Endodermal cell (in vitro differentiated cells): Measurements from ENCODE around the gene AHSG. TPM values are rescaled to one million over a fixed set of nuclear protein-coding genes. Genes with fewer than 3 reads are reported as not detected.

ENCODE experiments used
- DNase-seq: peaks from one replicate; pipeline ENCODE4 v3.0.0-alpha.2; 2017
- H3K27ac ChIP-seq: 2 replicates; pipeline ENCODE4 v1.5.1; 2013; ENCODE audit warnings: mild to moderate bottlenecking, low read depth, low read length, moderate library complexity
- H3K27me3 ChIP-seq: 2 replicates; pipeline ENCODE4 v1.6.1; 2013; ENCODE audit warnings: mild to moderate bottlenecking, low read length, moderate library complexity; ENCODE audit not compliant: insufficient read depth, control insufficient read depth, poor library complexity, severe bottlenecking
- H3K36me3 ChIP-seq: 2 replicates; pipeline ENCODE4 v1.7.0; 2013; ENCODE audit warnings: mild to moderate bottlenecking, low read length, moderate library complexity; ENCODE audit not compliant: control insufficient read depth, insufficient read depth
- H3K4me1 ChIP-seq: one replicate; pipeline ENCODE4 v1.7.0; 2013; ENCODE audit warnings: low read length; ENCODE audit not compliant: control insufficient read depth, insufficient read depth
- H3K4me3 ChIP-seq: 2 replicates; pipeline ENCODE4 v1.5.1; 2013; ENCODE audit warnings: mild to moderate bottlenecking, low read length, moderate library complexity
- H3K9ac ChIP-seq: 2 replicates; pipeline ENCODE4 v1.6.1; 2013; ENCODE audit warnings: mild to moderate bottlenecking, low read length, moderate library complexity; ENCODE audit not compliant: poor library complexity, severe bottlenecking; ENCODE audit errors: extremely low read depth
- H3K9me3 ChIP-seq: 2 replicates; pipeline ENCODE4 v1.6.1; 2013; ENCODE audit warnings: mild to moderate bottlenecking, low read length, moderate library complexity; ENCODE audit not compliant: control insufficient read depth
- H3K27ac Mint-ChIP-seq: 2 replicates; pipeline ENCODE4 v1.8.0; 2020; ENCODE audit warnings: mixed read lengths
- H3K27me3 Mint-ChIP-seq: 2 replicates; pipeline ENCODE4 v1.8.0; 2021; ENCODE audit warnings: mild to moderate bottlenecking, mixed read lengths; ENCODE audit not compliant: insufficient read depth
- H3K36me3 Mint-ChIP-seq: 2 replicates; pipeline ENCODE4 v1.8.0; 2020; ENCODE audit warnings: low read depth, mixed read lengths
- H3K4me1 Mint-ChIP-seq: 2 replicates; pipeline ENCODE4 v1.8.0; 2020; ENCODE audit warnings: mixed read lengths
- H3K4me3 Mint-ChIP-seq: 2 replicates; pipeline ENCODE4 v1.8.0; 2020; ENCODE audit warnings: mild to moderate bottlenecking, moderate library complexity, mixed read lengths
- H3K9me3 Mint-ChIP-seq: 2 replicates; pipeline ENCODE4 v1.8.0; 2020; ENCODE audit warnings: mild to moderate bottlenecking, mixed read lengths
- WGBS, 2 experiments: methylation state at CpG; one replicate each; pipeline versions ENCODE4 v1.1.5 to v1.1.7; 2013; ENCODE audit warnings: missing lambda C conversion rate in 2 of 2, mixed read lengths in 1 of 2; ENCODE audit not compliant: insufficient coverage in 1 of 2, insufficient read length in 1 of 2; 5-methylcytosine and 5-hydroxymethylcytosine counted together
- total RNA-seq, 2 donors: library from RNA; stranded (reverse); fragmentation: NEBNext Ultra II Directional in 1 of 2; extraction: Animal tissue kit (Norgen Biotek cat#: 25700) in 1 of 2; gene quantifications; 2 replicates in 1 of 2; 3 replicates in 1 of 2; pipeline ENCODE4 v1.2.1, GENCODE V29; 2021
- TF ChIP-seq, protein P1 (sequence below): fragments of 200-600 bp; sonication (generic); conservative IDR thresholded peaks from 2 replicates; pipeline ENCODE4 v1.5.0; 2021; ENCODE audit warnings: antibody characterized with exemption, mild to moderate bottlenecking

AHSG gene
- total RNA-seq, 2 donors from 2014 or later = not detected

- H3K9me3 Mint-ChIP-seq = no peaks in the 10 kb centered on the region
- no peak overlapping the region for H3K27ac Mint-ChIP-seq
- no peak overlapping the region for H3K9ac ChIP-seq
- H3K27me3 ChIP-seq = no peaks in the 10 kb centered on the region
- TF ChIP-seq, protein P1, sequence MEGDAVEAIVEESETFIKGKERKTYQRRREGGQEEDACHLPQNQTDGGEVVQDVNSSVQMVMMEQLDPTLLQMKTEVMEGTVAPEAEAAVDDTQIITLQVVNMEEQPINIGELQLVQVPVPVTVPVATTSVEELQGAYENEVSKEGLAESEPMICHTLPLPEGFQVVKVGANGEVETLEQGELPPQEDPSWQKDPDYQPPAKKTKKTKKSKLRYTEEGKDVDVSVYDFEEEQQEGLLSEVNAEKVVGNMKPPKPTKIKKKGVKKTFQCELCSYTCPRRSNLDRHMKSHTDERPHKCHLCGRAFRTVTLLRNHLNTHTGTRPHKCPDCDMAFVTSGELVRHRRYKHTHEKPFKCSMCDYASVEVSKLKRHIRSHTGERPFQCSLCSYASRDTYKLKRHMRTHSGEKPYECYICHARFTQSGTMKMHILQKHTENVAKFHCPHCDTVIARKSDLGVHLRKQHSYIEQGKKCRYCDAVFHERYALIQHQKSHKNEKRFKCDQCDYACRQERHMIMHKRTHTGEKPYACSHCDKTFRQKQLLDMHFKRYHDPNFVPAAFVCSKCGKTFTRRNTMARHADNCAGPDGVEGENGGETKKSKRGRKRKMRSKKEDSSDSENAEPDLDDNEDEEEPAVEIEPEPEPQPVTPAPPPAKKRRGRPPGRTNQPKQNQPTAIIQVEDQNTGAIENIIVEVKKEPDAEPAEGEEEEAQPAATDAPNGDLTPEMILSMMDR = no peak
- DNase-seq = no peak
- no peak overlapping the region for H3K4me3 Mint-ChIP-seq
- H3K36me3 Mint-ChIP-seq = no peaks in the 10 kb centered on the region
- no peaks in the 10 kb centered on the region for H3K36me3 ChIP-seq
- no peak overlapping the region for H3K4me3 ChIP-seq
- H3K27ac ChIP-seq = no peak overlapping the region
- no peaks in the 10 kb centered on the region for H3K4me1 ChIP-seq
- 82 to 92% methylated on average over 7 to 12 of the region's 12 CpGs for WGBS, 2 experiments
- H3K4me1 Mint-ChIP-seq = peaks cover 5% of the 10 kb centered on the region
- H3K9me3 ChIP-seq = no peaks in the 10 kb centered on the region
- peaks cover 5% of the 10 kb centered on the region for H3K27me3 Mint-ChIP-seq
Observed at GRCh38 chr3:186599142-186599784, 13.6 kb upstream of the AHSG start.

GRCh38 chr3:186599785-186600166 is 13.1 kb upstream of the AHSG start:
- TF ChIP-seq, protein P1 = no peak
- Histone ChIP-seq H3K4me3 (no peak overlapping the region), H3K36me3 (no peaks in the 10 kb centered on the region), H3K9ac (no peak overlapping the region), H3K4me1 (peaks cover 2% of the 10 kb centered on the region), H3K9me3 (no peaks in the 10 kb centered on the region), H3K27me3 (no peaks in the 10 kb centered on the region), H3K27ac (no peak overlapping the region)
- peaks cover 5% of the 10 kb centered on the region for H3K27me3 Mint-ChIP-seq
- no peaks in the 10 kb centered on the region for H3K9me3 Mint-ChIP-seq
- H3K4me1 Mint-ChIP-seq = peaks cover 7% of the 10 kb centered on the region
- 89 to 94% methylated on average over 2 of the region's 2 CpGs for WGBS, 2 experiments
- no peak overlapping the region for H3K4me3 Mint-ChIP-seq
- no peaks in the 10 kb centered on the region for H3K36me3 Mint-ChIP-seq
- DNase-seq = no peak
- H3K27ac Mint-ChIP-seq = no peak overlapping the region

- Histone ChIP-seq H3K4me3 (no peak overlapping the region), H3K36me3 (no peaks in the 10 kb centered on the region), H3K27ac (no peak overlapping the region), H3K9ac (no peak overlapping the region), H3K4me1 (peaks cover 2% of the 10 kb centered on the region), H3K27me3 (no peaks in the 10 kb centered on the region), H3K9me3 (no peaks in the 10 kb centered on the region)
- Mint-ChIP-seq H3K4me1 (peaks cover 11% of the 10 kb centered on the region), H3K4me3 (no peak overlapping the region), H3K27ac (no peak overlapping the region), H3K9me3 (no peaks in the 10 kb centered on the region), H3K27me3 (peaks cover 5% of the 10 kb centered on the region), H3K36me3 (no peaks in the 10 kb centered on the region)
- TF ChIP-seq, protein P1 = no peak
- WGBS, 2 experiments = 89 to 100% methylated on average over 2 to 3 of the region's 3 CpGs
- DNase-seq = no peak
Observed at GRCh38 chr3:186600896-186601295, 12.0 kb upstream of the AHSG start.
